NCI-H1105 (cell line): ENCODE measurements around the gene NLGN1.
A peak's percentile ranks its signal among the peaks of the same experiment; 100 is the strongest.

ENCODE experiments used
- DNase-seq: peaks from one replicate; lab custom pipeline; 2025; lab: John Stamatoyannopoulos, UW

Gene NLGN1

DNA sequence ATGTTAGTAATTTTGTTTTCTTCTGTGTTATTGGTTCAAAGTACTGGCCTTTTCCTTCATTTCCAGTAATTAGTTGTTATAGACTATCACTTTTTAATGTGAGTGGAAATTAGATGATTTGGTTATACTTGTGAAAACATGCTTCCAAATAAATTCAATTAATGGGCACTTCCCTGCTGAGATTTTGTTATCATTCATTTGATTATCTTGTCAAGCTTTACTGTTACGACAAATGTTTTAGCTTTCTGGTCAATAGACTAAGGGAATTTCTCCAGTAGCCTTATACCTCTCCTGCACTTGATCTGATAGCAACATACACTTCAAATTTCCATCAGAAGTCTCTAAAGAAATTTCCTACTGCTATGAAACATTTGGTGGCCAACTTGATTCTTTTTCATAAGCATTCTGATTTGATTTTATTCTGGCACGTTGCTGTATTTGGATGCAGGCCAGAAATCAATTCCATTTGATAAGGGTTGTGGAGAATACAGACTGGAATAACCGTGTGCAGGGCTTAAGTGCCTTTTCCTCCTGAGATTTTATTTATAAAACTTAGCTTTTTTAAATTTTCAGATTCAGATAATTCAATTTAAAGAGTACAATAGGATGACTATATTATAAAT, 887.8 kb downstream of the NLGN1 start:
- peak; percentile 40 for DNase-seq

DNA sequence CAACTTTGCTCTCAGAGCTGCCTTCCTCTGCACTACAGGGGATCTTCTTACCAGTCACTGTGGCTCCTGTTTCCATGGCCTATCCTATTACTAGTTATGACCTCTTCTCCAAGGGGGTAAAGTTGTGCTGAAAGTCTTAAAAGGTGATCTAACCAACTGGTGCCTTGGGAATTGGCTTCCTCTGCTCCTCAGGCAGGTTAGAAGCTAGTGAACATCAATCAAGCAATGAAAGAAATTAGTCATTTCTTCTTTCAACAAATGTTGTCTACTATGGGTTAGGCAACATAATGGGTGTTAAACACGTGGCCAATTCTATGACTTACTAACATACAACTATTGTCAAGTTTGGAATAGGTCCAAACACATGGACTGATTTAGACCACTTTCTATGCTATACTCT, 890.2 kb downstream of the NLGN1 start:
- no peak for DNase-seq

DNA sequence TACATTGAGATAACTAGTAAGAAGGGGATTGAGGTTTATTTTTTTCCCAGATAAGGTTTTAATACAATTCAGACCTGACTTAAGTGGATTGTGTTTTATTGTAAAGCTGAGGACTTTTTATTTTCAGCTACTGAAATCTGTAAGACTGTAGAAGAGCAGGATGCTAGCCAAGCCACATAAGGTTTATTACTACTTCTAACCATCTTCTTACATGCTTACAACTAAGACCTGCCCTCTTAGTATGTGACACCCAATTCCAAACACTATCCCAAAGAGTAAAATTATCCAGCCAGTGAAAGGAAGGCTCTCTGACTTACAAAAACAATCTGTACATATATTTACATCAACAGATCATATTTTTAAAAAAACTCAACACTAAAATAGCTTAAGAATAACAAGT, 897.1 kb downstream of the NLGN1 start:
- no peak for DNase-seq

DNA sequence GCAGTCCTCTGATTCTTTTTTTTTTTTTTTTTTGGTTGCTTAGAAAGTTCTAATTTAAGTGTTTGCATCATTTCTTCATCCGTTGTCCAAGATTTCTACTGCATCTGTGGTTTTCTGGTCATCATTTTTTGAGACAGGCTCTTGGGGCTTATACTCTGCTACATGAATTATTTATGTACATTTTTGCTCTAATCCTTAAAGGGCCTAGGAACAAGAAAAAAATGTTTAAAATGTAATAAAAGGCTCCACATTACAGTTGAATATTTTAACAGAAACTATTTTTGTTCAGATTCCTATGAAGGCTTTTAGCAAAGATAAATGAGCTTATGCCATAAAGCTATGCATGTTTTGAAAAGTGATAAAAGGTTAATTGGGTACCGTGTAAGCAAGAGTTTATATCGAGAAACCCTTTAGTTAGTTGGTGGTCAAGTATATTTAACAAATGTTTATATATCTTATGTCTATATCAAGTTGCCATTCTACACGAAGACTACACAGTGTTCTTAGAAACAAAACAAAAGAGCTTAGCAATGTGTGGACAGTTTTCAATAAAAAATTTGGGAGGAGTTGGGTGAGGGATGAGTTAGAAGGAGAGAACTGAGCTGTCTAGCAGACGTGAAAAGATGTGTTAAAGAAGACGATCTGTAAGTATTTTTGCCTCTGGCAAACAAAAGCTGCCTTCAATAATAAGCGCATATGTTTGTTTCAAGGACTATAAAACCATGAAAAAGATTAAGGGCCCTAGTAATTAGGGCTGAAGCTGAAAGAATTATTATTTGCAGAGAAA, 898.0 kb downstream of the NLGN1 start:
- no peak for DNase-seq

DNA sequence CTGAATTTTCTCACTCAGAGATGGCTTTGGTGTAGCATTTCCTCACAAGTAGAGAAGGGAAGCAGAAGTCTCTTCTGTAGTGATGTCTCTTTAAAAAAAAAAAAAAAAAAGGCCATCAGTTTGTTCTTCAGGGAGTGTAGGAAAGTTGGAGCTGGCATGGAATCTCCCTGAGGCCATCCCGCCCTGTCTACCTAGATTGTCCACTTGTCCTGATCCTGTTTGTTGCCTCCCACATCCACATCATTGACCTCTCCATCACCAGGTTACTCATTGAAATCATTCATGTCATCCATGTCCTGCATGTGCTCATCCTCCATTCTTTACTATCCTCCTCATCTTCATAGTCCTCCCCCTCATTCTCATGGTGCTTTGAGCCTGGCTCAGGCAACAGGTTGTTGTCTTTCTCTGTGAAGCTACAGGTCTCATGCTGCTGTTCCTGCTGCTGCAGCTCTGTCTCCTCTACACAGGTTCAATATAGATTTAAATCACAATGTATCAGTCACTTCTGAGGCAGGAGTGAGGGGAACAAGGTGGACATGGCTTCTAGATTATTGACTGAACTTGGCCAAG, 905.3 kb downstream of the NLGN1 start:
- no peak for DNase-seq

DNA sequence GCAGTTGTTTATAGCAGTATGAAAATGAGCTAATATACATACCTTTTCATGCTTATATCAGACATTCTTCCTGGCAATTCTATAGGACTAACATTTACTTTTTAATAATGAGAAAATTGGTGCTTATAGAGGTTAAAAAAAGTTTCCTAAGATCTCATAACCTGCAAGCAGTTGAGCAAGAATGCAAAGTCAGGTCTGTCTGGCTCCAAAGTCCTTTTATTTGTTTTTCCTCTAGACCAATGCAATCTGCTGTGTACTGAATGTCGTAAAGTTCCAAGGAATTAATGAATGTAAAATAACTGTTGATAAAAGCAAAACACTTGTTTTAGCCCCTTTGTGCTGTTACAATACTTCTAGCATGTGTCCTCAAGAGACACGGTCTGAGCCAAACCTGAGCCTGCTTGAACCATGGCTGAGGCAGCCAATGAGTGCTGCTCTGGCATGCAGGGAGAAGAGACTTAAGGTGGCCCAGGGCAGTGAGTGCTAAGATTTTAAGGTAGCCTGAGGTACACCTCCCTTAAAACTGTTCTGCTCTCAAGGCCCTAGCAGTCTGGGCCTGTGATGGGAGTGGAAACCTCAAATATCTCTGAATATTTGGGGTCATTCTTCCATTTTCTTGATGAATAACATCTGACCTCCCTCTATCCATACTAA, 906.5 kb downstream of the NLGN1 start:
- no peak for DNase-seq

DNA sequence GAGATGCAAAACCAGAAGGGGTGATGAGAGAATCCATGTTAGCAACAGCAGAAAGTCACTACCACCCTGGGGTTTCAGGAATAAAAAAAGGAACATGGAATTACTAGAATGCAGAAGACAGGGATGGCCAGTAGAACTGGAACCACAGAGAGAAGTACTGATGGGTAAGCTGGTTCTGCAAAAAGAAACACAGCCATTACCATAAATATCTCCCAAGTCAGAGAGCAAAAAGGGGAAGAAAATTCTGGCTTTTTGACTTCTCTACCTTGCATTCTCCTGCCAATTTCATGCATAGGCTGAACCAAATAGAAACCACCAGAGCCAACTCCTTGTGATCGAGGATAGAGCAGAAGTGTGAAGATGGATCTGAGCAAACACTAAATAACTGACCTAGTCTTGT, 911.2 kb downstream of the NLGN1 start:
- DNase-seq: no peak

DNA sequence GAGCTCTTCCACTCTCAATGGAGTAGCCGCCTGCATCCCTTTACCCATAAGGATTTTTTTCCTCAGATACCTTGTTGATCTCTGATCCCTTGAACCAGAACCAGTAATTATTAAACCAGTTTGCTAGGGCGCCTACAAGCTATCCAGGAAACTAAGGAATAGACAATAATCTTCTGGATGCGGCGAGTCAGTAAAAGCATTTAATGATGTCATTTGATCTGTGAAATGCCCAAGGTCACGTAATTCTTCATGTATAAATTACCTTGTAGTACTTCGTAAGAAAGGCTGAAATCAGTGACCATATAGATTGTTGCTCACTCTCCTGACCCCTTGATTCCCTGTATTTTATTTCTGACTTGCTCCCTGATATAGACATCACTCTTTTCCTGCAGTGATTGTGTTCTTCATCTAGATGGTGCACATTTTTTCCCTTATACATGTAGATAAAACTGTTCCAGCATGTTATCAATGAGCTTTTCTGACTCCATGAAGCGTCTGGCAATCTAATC, 913.0 kb downstream of the NLGN1 start:
- no peak for DNase-seq

DNA sequence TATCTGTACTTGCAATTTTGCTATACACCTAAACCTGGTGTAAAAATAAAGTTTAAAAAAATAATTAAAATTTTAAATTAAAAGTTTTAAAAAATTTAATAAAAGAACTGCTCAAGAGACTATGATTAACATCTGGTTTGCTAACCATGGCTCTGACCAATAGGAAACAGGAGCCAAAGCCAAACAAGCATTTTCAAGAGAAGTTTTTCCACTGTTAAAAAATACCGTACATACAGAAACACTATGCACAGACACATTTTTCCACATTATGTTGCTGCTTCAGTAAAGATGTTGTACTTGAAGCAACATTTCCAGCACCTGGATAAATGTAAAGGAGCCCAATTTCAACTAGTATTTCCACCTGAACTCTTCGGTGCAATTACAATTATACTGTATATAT, 917.7 kb downstream of the NLGN1 start:
- DNase-seq: no peak

DNA sequence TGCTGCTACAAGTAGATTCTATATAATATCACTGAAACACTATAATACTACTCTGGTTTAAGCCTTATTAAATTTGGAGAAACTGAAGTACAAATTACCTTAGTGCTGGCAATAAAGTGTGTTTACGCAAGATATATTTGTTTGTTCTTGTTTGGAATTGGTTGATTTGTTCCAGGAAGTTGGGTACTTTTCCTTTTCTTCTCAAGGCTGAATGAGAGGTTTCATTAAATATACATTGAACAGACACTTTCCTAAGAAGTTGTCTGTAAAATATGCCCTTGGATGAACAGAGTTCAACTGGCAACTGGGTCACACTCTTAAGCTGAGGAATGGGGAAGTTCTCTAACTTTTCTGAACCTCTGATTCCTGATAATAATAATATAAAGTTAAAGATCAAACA, 919.5 kb downstream of the NLGN1 start:
- no peak for DNase-seq

DNA sequence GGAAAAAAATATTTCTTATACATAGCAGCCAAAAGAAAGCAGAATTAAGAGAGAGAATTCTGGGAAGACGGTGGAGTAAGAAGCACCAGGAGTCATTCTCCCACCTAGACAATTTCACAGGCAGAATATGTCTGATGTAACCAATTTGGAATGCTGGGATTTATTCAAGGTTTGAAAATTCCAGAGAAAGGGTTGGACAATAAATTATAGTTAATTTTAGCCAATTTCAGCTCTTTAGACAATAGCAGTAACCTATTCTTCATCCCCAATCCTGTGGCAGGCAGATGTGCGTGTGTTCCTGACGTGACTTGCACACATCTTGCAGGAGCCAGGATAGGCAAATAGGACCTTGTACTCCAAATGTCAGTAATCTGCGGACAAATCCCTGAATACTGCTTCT, 920.6 kb downstream of the NLGN1 start:
- DNase-seq: no peak

DNA sequence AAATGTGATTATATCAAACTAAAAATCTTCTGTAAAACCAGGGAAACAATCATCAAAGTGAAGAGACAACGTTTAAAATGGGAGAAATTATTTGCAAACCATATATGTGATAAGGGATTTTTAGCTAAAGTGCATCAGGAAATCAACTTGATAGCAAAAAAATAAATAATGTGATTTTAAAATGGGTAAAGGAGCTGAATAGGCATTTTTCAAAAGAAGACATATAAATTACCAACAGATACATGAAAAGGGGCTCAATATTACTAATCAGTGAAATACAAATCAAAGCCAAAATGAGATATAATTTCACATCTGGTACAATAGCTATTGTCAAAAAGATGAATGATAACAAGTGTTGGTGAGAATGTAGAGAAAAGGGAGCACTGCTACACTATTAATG, 924.0 kb downstream of the NLGN1 start:
- DNase-seq: no peak

DNA sequence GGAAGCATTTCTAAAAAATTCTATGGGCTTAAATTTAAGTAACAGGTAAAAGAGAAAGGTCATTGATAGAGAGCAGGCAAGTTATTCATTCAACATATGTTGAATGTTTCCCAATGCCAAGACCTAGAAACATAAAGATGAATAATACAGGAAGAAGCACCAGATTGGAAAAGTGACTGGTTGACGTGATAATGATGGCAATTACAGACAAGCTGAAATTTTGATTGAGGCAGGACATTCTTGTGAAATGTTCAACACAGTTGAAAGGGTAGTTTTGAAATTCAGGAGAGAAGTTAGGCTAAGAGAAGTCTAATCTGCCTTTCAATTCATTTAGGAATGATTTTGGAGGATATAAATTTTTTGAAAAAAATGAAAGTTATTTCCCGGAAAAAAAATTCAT, 925.2 kb downstream of the NLGN1 start:
- DNase-seq: no peak

DNA sequence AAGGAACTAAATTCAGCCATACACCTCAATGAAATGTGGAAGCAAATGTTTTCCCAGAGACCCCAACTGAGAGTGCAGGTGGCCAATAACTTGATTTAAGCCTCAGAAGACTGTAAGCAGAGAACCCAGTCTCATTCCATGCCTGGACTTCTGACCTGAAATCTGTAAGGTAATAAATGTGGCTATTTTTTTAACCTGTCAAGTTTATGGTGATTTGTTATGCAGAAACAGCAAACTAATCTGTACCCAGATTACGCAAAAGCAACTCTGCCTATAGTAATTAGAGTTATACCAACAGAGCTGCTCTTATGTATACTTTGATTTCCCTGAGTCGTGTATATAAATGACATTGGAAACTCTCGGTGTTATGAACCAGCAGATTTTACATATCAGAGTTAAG, 927.6 kb downstream of the NLGN1 start:
- DNase-seq: no peak

DNA sequence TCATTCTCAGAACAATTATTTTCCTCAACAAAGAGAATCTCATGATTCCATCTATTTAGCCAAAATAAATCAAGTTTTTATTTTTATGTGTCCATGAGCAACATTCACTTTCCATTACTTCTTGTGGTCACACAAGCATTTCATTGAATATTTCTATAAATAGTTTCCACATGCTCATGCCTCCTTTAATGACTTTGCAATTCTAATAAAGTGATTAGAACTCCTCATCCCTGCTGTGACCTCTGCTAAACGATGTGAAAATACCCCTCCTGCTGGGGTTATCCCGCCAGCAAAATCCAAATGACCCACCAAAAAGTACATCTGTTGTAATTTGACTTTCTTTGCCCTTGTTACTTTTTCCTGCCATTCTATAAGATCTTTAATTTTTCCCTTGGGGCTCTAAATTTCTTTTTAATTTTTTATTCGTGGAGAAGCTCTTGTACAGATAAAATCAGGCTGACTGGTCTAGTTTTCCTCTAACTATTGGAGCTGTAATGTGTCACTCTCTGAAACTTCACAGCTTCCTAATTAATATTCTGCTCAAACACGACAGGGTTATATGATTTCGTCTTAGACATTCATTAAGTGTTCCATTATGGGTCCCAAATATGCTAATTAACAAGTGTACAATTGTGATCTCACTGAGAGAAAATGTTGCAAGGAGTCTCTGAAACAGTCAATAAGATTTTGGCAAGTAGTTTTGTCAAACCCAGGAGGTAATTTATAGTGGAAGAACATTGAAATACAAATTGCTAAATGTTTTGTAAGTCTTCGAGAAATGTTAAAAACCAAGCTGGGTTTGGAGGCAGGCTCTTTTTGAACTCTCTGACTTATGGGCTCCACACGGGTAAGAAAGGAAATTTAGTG, 928.5 kb downstream of the NLGN1 start:
- no peak for DNase-seq

DNA sequence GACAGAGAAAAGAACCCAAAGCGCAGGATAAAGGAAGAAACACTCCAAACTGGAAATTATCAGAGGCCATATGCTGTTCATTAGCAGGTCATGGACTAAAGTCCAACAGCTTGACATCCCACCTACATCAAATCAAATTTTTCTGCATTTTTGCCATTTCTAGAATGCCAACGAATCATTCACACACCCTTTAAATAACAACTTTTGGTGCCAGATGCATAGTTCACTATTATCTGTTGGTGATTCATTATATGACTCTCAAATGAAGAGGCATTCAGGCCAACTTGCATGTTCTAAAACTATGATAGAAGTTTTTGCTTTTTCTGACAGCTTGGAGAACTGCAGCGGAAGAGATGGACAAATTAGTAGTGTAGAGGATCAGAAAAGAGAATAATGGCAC, 931.8 kb downstream of the NLGN1 start:
- no peak for DNase-seq

DNA sequence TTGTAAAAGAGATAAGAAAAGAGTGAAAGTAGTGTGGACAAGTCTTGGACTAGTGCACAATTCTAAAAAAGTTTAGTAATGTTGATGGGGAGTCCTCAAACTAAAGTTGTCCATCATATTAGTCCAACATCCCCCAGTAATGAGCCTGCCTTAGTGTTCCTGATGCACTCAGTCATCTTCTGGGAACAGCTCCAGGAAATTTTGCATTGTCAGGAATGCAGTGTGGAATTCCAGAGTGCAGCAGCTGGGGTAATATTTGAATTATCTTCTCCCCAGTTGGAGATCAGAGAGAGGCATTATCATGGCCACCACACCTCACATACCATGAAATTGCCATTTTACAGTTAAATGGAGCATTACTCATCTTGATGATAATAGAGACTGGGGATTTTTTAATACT, 932.8 kb downstream of the NLGN1 start:
- no peak for DNase-seq

DNA sequence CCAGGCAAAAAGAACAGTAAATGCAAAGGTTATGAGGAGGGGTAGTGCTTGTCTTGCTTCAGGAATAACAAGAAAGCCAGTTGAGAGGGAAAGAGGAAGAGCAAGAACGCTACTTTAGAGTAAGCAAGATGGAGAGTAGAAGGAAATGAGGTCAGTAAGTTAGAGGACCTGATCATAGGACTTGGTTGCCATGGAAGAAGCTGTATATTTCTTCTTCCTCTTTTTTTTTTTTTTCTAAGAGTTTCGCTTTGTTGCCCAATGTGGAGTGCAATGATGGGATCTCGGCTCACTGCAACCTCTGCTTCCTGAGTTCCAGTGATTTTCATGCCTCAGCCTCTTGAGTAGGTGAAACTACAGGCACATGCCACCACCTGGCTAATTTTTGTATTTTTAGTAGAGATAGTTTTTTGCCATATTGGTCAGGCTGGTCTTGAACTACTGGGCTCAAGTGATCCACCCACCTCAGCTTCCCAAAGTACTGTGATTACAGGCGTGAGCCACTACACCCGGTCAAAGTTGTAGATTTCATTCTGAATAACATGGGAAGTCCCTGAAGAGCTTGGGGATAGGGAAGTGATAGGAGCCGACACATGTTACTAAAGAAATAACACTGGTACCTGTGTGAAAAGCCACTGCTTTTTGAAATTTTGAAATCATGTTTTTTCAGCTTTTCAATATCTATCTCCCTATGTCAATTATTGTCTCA, 933.7 kb downstream of the NLGN1 start:
- DNase-seq: no peak

DNA sequence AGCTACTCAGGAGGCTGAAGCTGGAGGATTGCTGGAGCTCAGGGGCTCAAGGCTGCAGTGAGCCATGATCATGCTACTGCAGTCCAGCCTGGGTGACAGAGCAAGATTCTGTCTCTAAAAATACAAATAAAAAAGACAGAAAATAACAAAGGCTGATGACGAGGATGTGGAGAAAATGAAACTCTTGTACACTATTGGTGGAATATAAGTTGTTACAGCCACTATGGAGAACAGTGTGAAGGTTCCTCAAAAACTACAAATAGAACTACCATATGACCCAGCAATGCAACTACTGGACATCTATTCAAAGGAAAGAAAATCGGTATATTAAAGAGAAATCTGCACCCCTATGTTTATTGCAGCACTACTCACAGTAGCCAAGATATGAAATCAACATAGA, 934.8 kb downstream of the NLGN1 start:
- no peak for DNase-seq

DNA sequence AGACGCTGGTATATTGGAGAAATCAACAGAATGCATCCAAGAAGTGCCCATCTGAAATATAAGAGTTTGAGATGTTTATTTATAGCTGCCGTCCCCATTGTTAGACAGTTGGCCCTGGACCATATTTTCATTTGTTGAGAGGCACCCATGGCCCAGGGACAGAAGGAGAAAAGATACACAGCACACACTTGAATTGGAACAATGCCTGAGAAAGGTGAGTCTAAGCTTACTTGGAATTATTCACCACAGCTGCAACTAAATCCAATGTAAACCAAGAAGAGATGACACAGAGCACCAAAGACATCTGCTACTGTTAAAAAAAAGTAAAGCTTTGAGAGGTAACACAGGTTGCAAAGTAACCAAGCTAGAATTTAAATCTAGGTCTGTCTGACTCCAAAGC, 936.1 kb downstream of the NLGN1 start:
- DNase-seq: no peak

DNA sequence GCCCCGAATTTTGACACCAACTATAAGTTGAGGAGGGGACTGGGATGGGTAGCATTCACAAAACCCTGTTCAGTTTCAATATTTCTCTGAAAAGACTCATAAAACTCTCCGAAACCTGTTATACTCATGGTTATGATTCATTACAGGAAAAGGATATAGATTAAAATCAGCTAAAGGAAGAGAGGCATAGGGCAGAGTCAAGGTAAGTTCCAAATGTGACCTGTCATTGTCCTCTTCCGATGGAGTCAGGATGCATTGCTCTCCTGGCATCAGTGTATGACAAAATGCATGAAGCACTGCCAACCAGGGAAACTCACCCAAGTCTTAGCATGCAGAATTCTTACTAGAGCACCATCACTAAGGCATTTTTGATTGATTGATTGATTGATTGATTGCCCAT, 936.6 kb downstream of the NLGN1 start:
- no peak for DNase-seq
